CD4-positive, alpha-beta T cell treated with Interleukin-15 for 1 hour (primary cell): Measurements from ENCODE around the gene CHERP.
"Not testable (repeated sequence)": the region's sequence is repeated elsewhere in the genome, so short reads cannot be mapped to it uniquely, and the experiment has no call there.

Source experiments
- DNase-seq: peaks from one replicate; pipeline ENCODE4 v3.0.0-alpha.2; 2020

CHERP gene

GRCh38 chr19:16575861-16576689 lies 33.8 kb upstream of the CHERP start:
- no peak for DNase-seq

- DNase-seq: no peak
Observed at GRCh38 chr19:16575282-16575681, 33.0 kb upstream of the CHERP start.

- DNase-seq: no peak
Observed at GRCh38 chr19:16573925-16574324, 31.7 kb upstream of the CHERP start.

- DNase-seq: no peak
Observed at GRCh38 chr19:16573296-16573695, 31.1 kb upstream of the CHERP start.

GRCh38 chr19:16572332-16573211 lies 30.3 kb upstream of the CHERP start, which contains the start of gene SLC35E1:
Gene SLC35E1, minus strand, starts transcription at chr19:16572415. Its CDS starts 51 bp downstream, at chr19:16572364.
- DNase-seq: peak; percentile 94

- DNase-seq: peak; percentile 39
Observed at GRCh38 chr19:16571822-16572331, 29.6 kb upstream of the CHERP start.

GRCh38 chr19:16571283-16571682 lies 29.0 kb upstream of the CHERP start:
- DNase-seq: peak; percentile 56

GRCh38 chr19:16569609-16570320 lies 27.5 kb upstream of the CHERP start:
- DNase-seq: no peak

- DNase-seq: no peak
Observed at GRCh38 chr19:16566702-16567101, 24.5 kb upstream of the CHERP start.

- DNase-seq: peak; percentile 88
Observed at GRCh38 chr19:16566161-16566560, 23.9 kb upstream of the CHERP start.

- DNase-seq: no peak
Observed at GRCh38 chr19:16564842-16565241, 22.6 kb upstream of the CHERP start.

GRCh38 chr19:16562608-16563025 lies 20.4 kb upstream of the CHERP start:
- no peak for DNase-seq

GRCh38 chr19:16561382-16561781 lies 19.1 kb upstream of the CHERP start:
- DNase-seq: no peak

- no peak for DNase-seq
Observed at GRCh38 chr19:16559780-16560276, 17.6 kb upstream of the CHERP start.

GRCh38 chr19:16554776-16555175 lies 12.5 kb upstream of the CHERP start:
- DNase-seq: no peak

GRCh38 chr19:16551902-16552301 lies 9.7 kb upstream of the CHERP start:
- DNase-seq: not testable (repeated sequence)

GRCh38 chr19:16548956-16549355 lies 6.7 kb upstream of the CHERP start:
- no peak for DNase-seq

- no peak for DNase-seq
Observed at GRCh38 chr19:16544473-16545231, 2.4 kb upstream of the CHERP start.

GRCh38 chr19:16543734-16544133 lies 1.5 kb upstream of the CHERP start:
- DNase-seq: not testable (repeated sequence)

GRCh38 chr19:16542910-16543472 lies 754 bp upstream of the CHERP start:
- DNase-seq: no peak

- no peak for DNase-seq
Observed at GRCh38 chr19:16541526-16542044, 652 bp downstream of the CHERP start.
